Measurements from ENCODE around the gene ERAP2. TPM values are rescaled to one million over a fixed set of nuclear protein-coding genes. Genes with fewer than 3 reads are reported as not detected.
"Not testable (repeated sequence)": the region's sequence is repeated elsewhere in the genome, so short reads cannot be mapped to it uniquely, and the experiment has no call there.

The ERAP2 gene
- total and polyA plus RNA-seq, 7 donors = 0.60 to 44.9 (median 7.7) TPM

DNA sequence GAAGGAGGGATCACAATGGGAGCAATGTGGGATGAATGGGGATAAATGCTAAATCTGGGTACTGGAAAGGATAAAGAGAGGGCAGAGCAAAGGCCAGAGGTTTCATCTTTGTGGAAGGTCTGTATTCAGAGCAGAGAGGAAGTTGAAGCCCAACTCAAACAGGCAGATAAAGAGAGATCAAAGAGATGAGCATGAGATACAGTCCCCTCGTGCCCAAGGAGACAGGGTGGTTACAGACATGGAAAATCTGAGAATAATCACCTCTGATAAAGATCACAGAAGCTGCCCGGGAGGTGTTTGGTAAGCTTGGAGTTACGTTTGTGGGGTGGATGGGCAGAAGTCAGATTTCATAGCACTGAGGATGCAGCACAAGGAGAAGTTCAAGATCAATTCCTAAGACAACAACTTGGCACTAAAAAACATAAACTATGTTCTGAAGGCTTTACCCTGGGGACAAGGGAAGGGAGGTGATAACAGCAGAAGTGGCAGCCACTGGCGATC is 459 bp upstream of the ERAP2 start:
- no peaks in the 10 kb centered on the region for H3K9me3 ChIP-seq
- no peaks in the 10 kb centered on the region for H3K27me3 ChIP-seq
- H3K4me1 ChIP-seq = peaks cover 0 to 12% (median 3%) of the 10 kb centered on the region in 4 donors
- H3K27ac ChIP-seq = peak overlapping the region; percentile 70 to 78 (median 74)
- H3K4me3 ChIP-seq = peak overlapping the region; percentile 59 to 66 (median 62)
- intact Hi-C loops (cut with DNase I) = loop anchor here (2.0 to 10.0 kb wide), 5 partner anchors 61 to 264 kb away; partner anchors contain the start of gene LNPEP
- 4 to 22% methylated on average over 4 of the region's 4 CpGs for WGBS, 2 donors
- DNase-seq = no peak
- peaks cover 0 to 9% (median 0%) of the 10 kb centered on the region in 4 donors for H3K36me3 ChIP-seq
- TF ChIP-seq, protein P1, sequence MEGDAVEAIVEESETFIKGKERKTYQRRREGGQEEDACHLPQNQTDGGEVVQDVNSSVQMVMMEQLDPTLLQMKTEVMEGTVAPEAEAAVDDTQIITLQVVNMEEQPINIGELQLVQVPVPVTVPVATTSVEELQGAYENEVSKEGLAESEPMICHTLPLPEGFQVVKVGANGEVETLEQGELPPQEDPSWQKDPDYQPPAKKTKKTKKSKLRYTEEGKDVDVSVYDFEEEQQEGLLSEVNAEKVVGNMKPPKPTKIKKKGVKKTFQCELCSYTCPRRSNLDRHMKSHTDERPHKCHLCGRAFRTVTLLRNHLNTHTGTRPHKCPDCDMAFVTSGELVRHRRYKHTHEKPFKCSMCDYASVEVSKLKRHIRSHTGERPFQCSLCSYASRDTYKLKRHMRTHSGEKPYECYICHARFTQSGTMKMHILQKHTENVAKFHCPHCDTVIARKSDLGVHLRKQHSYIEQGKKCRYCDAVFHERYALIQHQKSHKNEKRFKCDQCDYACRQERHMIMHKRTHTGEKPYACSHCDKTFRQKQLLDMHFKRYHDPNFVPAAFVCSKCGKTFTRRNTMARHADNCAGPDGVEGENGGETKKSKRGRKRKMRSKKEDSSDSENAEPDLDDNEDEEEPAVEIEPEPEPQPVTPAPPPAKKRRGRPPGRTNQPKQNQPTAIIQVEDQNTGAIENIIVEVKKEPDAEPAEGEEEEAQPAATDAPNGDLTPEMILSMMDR (IDR thresholded peaks at IDR 0.05) = no peak

DNA sequence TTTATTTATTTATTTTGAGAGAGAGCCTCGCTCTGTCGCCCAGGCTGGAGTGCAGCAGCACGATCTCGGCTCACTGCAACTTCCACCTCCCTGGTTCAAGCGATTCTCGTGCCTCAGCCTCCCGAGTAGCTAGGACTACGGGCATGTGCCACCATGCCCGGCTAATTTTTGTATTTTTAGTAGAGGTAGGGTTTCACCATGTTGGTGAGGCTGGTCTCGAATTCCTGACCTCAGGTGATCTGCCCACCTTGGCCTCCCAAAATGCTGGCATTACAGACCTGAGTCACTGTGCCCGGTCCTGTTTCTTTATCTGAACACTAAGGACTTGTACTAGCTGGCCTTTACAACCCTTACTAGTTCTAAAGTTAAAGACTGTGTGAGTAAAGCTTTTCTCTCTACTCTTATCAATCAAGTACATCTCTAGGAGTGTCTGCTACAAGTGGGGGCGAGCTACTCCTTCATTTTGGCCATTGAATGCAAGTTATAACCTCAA is 723 bp downstream of the ERAP2 start:
- H3K36me3 ChIP-seq, H3K9me3 ChIP-seq, H3K27me3 ChIP-seq, DNase-seq: not testable (repeated sequence)
- peaks cover 0 to 21% (median 3%) of the 10 kb centered on the region in 4 donors for H3K4me1 ChIP-seq
- H3K27ac ChIP-seq = peak overlapping the region; percentile 70 to 78 (median 74)
- H3K4me3 ChIP-seq = peak overlapping the region; percentile 59 to 66 (median 62)
- intact Hi-C loops (cut with DNase I) = loop anchor here (2.0 to 10.0 kb wide), 5 partner anchors 60 to 265 kb away; partner anchors contain the start of gene LNPEP
- WGBS, 2 donors = 3 to 32% methylated on average over 12 of the region's 12 CpGs

DNA sequence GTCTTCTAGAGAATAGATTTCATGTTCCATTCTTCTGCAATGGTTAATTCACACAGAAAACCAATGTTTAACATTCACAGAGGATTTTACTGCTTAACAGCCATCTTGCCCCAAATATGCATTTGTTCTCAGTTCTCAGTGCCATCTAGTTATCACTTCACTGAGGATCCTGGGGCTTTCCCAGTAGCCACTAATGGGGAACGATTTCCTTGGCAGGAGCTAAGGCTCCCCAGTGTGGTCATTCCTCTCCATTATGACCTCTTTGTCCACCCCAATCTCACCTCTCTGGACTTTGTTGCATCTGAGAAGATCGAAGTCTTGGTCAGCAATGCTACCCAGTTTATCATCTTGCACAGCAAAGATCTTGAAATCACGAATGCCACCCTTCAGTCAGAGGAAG is 3.4 kb downstream of the ERAP2 start:
- Histone ChIP-seq H3K36me3 (peaks cover 0 to 9% (median 0%) of the 10 kb centered on the region in 4 donors), H3K27me3 (no peaks in the 10 kb centered on the region), H3K27ac (no peak overlapping the region), H3K4me3 (no peak overlapping the region), H3K9me3 (no peaks in the 10 kb centered on the region), H3K4me1 (peaks cover 0 to 21% (median 3%) of the 10 kb centered on the region in 4 donors)
- DNase-seq = no peak
- 72 to 77% methylated on average over 3 of the region's 3 CpGs for WGBS, 2 donors
- TF ChIP-seq, protein P1 (IDR thresholded peaks at IDR 0.05) = no peak
- TF ChIP-seq EP300 (IDR thresholded peaks at IDR 0.05) (no peak), POLR2AphosphoS5 (IDR thresholded peaks at IDR 0.05) (no peak), POLR2A (IDR thresholded peaks at IDR 0.05) (no peak)
- intact Hi-C loops (cut with DNase I) = loop anchor here (5.0 to 10.0 kb wide), 4 partner anchors 58 to 267 kb away; partner anchors contain the start of gene LNPEP

DNA sequence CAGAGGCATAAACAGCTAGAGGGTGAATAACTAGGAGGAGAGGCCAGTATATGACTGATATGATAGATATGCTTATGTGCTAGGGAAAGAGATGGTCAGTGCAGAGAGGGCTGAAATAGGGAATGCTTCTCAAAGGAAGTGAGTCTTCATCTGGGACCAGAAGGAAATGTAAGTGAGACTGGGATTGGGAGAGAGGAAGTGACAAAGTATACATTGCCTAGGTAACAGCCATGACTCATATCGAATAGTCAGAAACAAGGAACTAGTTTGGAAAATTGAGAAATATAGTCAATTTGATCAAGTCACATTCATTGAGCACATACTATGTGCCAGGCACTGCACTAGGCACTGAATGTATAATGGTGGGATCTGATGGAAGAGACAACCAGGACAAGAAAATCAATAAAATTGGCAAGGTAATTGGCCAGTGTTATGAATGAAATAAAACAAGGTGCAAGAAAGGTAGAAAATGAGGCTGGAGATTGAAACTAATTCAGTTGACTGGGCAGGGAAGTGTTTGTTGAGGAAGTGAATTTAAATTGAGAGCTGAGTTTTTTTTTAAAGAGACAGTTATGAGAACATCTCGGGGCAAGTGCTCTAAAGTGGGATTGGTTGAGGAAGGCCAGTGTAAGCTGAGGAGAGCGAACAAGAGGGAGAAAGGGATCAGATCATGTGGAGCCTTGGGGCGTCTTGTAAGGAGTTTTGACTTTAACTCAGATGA is 4.3 kb downstream of the ERAP2 start:
- H3K9me3 ChIP-seq = no peaks in the 10 kb centered on the region
- intact Hi-C loops (cut with DNase I) = no loop called here
- 73% methylated on average over 4 of the region's 4 CpGs for whole genome bisulfite sequencing, 2 donors
- no peak overlapping the region for H3K4me3 ChIP-seq
- no peak for DNase-seq
- peaks cover 0 to 16% (median 0%) of the 10 kb centered on the region in 4 donors for H3K36me3 ChIP-seq
- peaks cover 0 to 19% (median 3%) of the 10 kb centered on the region in 4 donors for H3K4me1 ChIP-seq
- H3K27me3 ChIP-seq = no peaks in the 10 kb centered on the region
- H3K27ac ChIP-seq = no peak overlapping the region
- TF ChIP-seq, protein P1 (IDR thresholded peaks at IDR 0.05) = no peak
- TF ChIP-seq POLR2A (IDR thresholded peaks at IDR 0.05) (no peak), POLR2AphosphoS5 (IDR thresholded peaks at IDR 0.05) (no peak), EP300 (IDR thresholded peaks at IDR 0.05) (no peak)

DNA sequence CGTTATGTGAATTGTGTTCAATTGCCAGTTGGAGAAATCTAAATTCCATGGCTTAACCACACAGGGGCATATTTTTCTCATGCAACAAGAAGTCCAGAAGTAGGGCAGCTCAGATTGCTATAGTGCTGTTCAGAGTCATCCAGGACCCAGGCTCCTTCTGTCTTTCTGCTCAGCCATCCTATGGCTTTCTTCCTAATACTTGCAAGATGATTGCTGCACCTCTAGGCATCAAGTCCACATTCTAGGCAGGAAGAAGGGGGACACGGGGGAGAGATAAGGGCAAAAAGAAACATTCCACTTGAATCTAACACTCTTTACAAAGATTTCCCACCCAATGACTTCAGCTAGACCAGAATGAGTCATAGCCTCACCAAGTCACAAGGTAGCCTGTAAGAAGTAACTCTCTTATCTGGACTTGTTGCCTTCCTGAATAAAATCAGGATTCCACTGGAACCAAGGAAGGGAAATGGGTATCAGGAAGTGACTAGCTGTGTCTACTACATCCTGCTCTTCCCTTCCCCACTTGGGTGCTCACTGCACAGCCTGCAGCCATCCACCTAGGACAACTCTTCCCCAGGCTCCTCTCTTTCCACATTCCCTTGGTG is 5.3 kb downstream of the ERAP2 start:
- 65 to 76% methylated on average over 2 of the region's 2 CpGs for WGBS, 2 donors
- intact Hi-C loops (cut with DNase I) = no loop called here

More for the DNA sequence above, 5.3 kb downstream of the ERAP2 start:
- Histone ChIP-seq H3K36me3 (peaks cover 0 to 16% (median 0%) of the 10 kb centered on the region in 4 donors), H3K27ac (no peak overlapping the region), H3K9me3 (no peaks in the 10 kb centered on the region), H3K27me3 (no peaks in the 10 kb centered on the region), H3K4me1 (peaks cover 0 to 14% (median 3%) of the 10 kb centered on the region in 4 donors), H3K4me3 (no peak overlapping the region)
- no peak for DNase-seq
- TF ChIP-seq, protein P1 (IDR thresholded peaks at IDR 0.05) = no peak
- TF ChIP-seq POLR2A (IDR thresholded peaks at IDR 0.05) (no peak), POLR2AphosphoS5 (IDR thresholded peaks at IDR 0.05) (no peak), EP300 (IDR thresholded peaks at IDR 0.05) (no peak)

Measured in sigmoid colon (tissue), 7 donors.